ENCODE measurements around the gene DBET.

- TF ChIP-seq EZH2 (IDR thresholded peaks at IDR 0.05) (no peak), POLR2AphosphoS5 (IDR thresholded peaks at IDR 0.05; ENCODE audit: borderline replicate concordance, low read depth, low read length) (peak; percentile 45; the same call in 1 of the 2 replicates), FOXP2 (optimal IDR thresholded peaks at IDR 0.05; ENCODE audit: control extremely low read depth, extremely low read length, insufficient read depth) (no peak)
Measured at GRCh38 chr4:190014771-190015537, 49.3 kb upstream of the DBET start.
